ENCODE measurements around the gene DNM1. TPM values are rescaled to one million over a fixed set of nuclear protein-coding genes. Genes with fewer than 3 reads are reported as not detected.

The DNM1 gene
- 1 to 10 TPM; 4.7 to 9.2 (median 5.4) TPM for total RNA-seq

DNA sequence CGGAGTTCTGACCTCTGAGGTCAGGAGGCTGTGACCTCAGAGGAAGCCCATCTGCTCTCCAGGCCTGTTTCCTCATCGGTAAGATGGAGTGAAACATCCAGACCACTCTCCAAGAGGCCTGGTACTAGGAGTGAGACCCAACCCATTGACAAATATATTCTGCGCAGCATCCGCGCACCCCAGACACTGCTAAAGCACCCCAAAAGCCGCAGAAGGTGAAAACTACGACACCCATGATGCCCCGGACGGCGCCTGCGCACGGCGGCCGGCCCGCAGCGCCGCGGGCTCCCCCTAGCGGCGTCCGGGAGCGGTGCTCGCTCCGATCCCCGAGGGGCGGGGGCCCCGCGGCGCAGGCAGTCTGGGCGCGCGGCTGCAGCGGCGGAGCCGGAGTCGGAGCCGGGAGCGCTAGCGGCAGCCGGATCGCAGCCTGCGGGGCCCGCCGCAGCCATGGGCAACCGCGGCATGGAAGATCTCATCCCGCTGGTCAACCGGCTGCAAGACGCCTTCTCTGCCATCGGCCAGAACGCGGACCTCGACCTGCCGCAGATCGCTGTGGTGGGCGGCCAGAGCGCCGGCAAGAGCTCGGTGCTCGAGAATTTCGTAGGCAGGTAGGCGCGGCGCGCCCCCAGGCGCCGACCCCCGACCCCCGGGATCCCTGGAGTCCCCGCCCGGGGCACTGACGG, at the start of gene DNM1:
DNM1 (plus strand) TSS at position 356 of the 683 bp plus-strand sequence; CDS start at position 448, 92 bp downstream.
- Histone ChIP-seq H3K9me3 (no peaks in the 10 kb centered on the region), H3K27me3 (peaks cover 7% of the 10 kb centered on the region), H3K36me3 (no peaks in the 10 kb centered on the region), H3K4me3 (replicated peaks in 1 of 3) (peak within 1 kb of the TSS in 2 of 3 donors; percentile 37 to 60), H3K4me1 (peaks cover 0 to 12% of the 10 kb centered on the region in 2 donors), H3K27ac (peak within 1 kb of the TSS in 2 of 3 donors; percentile 17 to 24)
- 4 to 8% methylated on average over 2 to 3 of the region's 72 CpGs for WGBS, 2 donors
- TF ChIP-seq, protein P1, sequence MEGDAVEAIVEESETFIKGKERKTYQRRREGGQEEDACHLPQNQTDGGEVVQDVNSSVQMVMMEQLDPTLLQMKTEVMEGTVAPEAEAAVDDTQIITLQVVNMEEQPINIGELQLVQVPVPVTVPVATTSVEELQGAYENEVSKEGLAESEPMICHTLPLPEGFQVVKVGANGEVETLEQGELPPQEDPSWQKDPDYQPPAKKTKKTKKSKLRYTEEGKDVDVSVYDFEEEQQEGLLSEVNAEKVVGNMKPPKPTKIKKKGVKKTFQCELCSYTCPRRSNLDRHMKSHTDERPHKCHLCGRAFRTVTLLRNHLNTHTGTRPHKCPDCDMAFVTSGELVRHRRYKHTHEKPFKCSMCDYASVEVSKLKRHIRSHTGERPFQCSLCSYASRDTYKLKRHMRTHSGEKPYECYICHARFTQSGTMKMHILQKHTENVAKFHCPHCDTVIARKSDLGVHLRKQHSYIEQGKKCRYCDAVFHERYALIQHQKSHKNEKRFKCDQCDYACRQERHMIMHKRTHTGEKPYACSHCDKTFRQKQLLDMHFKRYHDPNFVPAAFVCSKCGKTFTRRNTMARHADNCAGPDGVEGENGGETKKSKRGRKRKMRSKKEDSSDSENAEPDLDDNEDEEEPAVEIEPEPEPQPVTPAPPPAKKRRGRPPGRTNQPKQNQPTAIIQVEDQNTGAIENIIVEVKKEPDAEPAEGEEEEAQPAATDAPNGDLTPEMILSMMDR (IDR thresholded peaks at IDR 0.05) = peak in 5 of 6 experiments; percentile 42 to 100 (median 95)
- peak in 1 of 2 donors; percentile 29 for TF ChIP-seq POLR2A (IDR thresholded peaks at IDR 0.05)
- peak; percentile 46 to 60 for DNase-seq
- intact Hi-C loops (cut with DNase I) = no loop called here

DNA sequence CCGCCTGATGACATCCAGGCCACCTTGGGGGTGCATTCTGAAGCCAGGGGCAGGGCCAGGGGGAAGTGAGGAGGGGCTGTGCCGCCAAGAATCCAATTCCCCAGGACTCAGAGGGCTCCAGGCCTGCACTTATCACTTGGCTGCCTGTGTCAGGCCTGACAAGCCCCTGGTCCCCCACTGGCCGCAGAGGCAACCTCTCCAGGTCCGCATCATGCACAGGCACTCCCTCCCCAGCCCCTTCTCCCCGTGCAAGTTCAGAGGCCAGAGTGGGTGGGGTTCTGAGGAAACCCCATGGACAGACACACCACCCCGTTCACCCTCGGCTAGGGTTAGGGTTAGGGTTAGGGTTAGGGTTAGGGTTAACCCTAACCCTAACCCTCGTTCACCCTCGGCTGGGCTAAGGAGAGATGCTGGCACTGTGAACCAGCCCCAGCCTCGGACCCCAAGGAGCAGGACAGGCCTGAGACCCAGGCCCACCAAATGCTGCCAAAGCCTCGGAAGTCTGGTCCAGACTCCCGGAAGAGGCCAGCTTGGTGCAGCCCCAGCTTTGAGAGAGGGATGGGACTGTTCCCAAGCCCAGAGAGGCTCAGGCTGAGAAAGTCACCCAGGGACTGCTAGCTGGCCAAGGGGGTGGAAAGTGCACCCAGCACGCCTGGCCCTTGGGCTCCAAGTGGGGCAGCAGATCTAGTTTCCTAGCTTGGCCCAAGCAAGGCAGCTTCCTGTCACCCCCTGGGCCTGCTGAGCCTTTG, 49.1 kb upstream of the DNM1 start:
- Histone ChIP-seq H3K4me1 (peaks cover 4 to 9% of the 10 kb centered on the region in 2 donors), H3K27ac (no peak overlapping the region), H3K9me3 (no peaks in the 10 kb centered on the region), H3K27me3 (no peaks in the 10 kb centered on the region), H3K4me3 (replicated peaks in 1 of 3) (no peak overlapping the region), H3K36me3 (no peaks in the 10 kb centered on the region)
- no peak for DNase-seq
- intact Hi-C loops (cut with DNase I) = no loop called here
- WGBS, 2 donors = 89% methylated on average over 5 to 10 of the region's 13 CpGs
- TF ChIP-seq, protein P1 (IDR thresholded peaks at IDR 0.05) = no peak
- no peak for TF ChIP-seq POLR2A (IDR thresholded peaks at IDR 0.05)

DNA sequence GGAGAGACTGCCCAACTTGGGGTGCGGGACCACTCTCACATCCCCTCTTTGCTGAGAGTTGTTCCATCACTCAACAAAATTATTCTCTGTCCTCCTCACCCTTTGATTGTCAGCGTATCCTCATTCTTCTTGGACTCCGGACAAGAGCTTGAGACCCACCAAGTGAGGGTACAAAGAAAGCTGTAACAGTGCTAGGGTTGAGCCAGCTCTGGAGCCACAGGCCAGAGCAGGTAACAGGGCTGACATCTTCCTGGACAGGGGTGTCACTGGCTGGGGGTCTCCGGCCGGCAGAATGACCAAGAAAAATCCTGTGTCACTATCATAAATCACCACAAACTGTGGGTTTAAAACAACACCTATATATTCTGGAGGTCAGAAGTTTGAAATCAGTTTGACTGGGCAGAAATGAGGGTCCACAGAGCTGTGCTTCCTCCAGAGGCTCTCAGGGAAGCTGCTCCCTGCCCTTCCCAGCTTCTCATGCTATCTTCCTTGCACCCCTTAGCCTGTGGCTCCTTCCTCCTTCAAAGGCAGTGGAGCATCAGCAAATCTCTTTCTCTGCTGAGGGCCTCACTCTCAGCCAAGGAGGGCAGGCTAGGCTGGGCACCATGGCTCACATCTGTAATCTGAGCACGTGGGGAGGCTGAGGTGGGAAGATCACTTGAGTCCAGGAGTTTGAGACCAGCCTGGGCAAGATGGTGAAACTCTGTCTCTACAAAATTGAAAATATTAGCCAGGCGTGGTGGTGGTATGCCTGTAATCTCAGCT, 47.3 kb upstream of the DNM1 start:
- Histone ChIP-seq H3K27ac (no peak overlapping the region), H3K4me3 (replicated peaks in 1 of 3) (no peak overlapping the region), H3K27me3 (no peaks in the 10 kb centered on the region), H3K36me3 (no peaks in the 10 kb centered on the region), H3K4me1 (peaks cover 5 to 7% of the 10 kb centered on the region in 2 donors), H3K9me3 (no peaks in the 10 kb centered on the region)
- DNase-seq = no peak
- intact Hi-C loops (cut with DNase I) = no loop called here
- WGBS, 2 donors = 84 to 89% methylated on average over 7 of the region's 7 CpGs
- no peak for TF ChIP-seq POLR2A (IDR thresholded peaks at IDR 0.05)
- TF ChIP-seq, protein P1 (IDR thresholded peaks at IDR 0.05) = no peak

DNA sequence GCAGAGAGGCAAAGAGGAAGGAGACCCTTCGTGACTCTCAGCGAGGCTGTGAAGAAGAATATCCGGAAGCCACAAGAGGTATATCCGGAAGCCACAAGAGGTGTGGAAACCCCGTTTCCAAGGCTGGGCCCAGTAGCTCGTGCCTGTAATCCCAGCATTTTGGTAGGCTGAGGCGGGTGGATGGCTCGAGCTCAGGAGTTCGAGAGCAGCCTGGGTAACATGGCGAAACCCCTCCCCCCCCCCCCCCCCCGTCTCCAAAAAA, 43.7 kb upstream of the DNM1 start:
- 55 to 68% methylated on average over 7 to 10 of the region's 11 CpGs for WGBS, 2 donors
- TF ChIP-seq POLR2A (IDR thresholded peaks at IDR 0.05) = no peak
- TF ChIP-seq, protein P1 (IDR thresholded peaks at IDR 0.05) = no peak
- DNase-seq = no peak
- Histone ChIP-seq H3K4me3 (replicated peaks in 1 of 3) (peak overlapping the region in 2 of 3 donors; percentile 44 to 60), H3K36me3 (peaks cover 0 to 4% of the 10 kb centered on the region in 2 donors), H3K9me3 (no peaks in the 10 kb centered on the region), H3K27ac (peak overlapping the region; percentile 52 to 53 (median 53)), H3K27me3 (no peaks in the 10 kb centered on the region), H3K4me1 (peaks cover 7 to 8% of the 10 kb centered on the region in 2 donors)
- intact Hi-C loops (cut with DNase I) = no loop called here

All from thyroid gland (tissue), 4 donors.